ENCODE results near the gene EML6. TPM values are rescaled to one million over a fixed set of nuclear protein-coding genes. Genes with fewer than 3 reads are reported as not detected.

Gene EML6
- total and polyA plus RNA-seq, 12 donors, result 0.07 to 1.5 (median 0.31) TPM

DNA sequence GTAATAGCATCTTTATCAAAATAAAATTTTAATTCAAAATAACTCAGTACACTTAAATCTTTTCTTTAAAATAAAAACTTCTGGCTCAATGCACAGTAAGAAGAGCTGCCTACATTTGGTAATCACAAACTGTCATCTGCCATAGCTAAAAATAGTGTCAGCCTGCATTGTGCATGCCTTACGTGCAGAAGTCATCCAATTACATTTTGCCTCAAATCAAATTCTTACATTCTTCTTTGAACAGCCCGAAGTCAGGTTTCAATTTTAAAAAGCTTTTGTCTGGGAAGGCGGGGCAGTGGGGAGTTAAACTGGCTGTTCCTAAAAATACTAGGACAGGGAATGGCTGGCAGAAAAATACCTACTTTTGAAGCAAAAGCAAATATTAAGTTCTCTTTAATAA, 275.7 kb downstream of the EML6 start:
- TF ChIP-seq, protein P1, sequence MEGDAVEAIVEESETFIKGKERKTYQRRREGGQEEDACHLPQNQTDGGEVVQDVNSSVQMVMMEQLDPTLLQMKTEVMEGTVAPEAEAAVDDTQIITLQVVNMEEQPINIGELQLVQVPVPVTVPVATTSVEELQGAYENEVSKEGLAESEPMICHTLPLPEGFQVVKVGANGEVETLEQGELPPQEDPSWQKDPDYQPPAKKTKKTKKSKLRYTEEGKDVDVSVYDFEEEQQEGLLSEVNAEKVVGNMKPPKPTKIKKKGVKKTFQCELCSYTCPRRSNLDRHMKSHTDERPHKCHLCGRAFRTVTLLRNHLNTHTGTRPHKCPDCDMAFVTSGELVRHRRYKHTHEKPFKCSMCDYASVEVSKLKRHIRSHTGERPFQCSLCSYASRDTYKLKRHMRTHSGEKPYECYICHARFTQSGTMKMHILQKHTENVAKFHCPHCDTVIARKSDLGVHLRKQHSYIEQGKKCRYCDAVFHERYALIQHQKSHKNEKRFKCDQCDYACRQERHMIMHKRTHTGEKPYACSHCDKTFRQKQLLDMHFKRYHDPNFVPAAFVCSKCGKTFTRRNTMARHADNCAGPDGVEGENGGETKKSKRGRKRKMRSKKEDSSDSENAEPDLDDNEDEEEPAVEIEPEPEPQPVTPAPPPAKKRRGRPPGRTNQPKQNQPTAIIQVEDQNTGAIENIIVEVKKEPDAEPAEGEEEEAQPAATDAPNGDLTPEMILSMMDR (IDR thresholded peaks at IDR 0.05), result no peak
- ATAC-seq (peak in 5 of 8 donors; percentile 25 to 61 (median 49)), DNase-seq (no peak)
- Histone ChIP-seq H3K27ac (peak overlapping the region in 1 of 10 donors; percentile 17), H3K4me3 (peak overlapping the region in 5 of 10 donors; percentile 11 to 32 (median 22)), H3K4me1 (peaks cover 0 to 74% (median 33%) of the 10 kb centered on the region in 9 donors), H3K36me3 (no peaks in the 10 kb centered on the region), H3K9me3 (no peaks in the 10 kb centered on the region), H3K27me3 (no peaks in the 10 kb centered on the region)
- intact Hi-C loops (cut with DNase I), result loop anchor here in 1 of 10 donors (10.0 kb wide), 1 partner anchor 84 kb away; no protein-coding TSS in a partner anchor
- 8% methylated on average over 3 of the region's 3 CpGs for WGBS, 2 donors

DNA sequence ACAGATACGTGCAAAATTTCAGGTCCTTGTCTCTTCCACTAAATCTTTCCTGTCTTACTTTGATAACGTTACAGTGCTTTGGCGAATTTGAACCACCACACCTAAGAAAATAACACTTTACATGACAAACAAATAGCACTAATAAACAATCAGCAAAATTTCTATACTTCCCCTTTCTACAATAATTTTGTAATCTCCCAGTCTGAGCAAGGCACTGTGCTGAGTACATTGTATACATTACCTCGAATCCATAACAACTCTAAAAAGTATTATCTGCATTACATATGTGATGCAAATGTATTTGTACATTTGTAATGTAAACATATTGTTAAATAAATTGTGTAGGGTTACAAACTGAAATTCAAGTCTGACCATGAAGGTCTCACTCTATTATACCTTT, 276.9 kb downstream of the EML6 start:
- TF ChIP-seq, protein P1 (IDR thresholded peaks at IDR 0.05), result no peak
- H3K27me3 ChIP-seq, result no peaks in the 10 kb centered on the region
- no peaks in the 10 kb centered on the region for H3K36me3 ChIP-seq
- H3K9me3 ChIP-seq, result no peaks in the 10 kb centered on the region
- ATAC-seq (no peak), DNase-seq (no peak)
- peaks cover 0 to 69% (median 33%) of the 10 kb centered on the region in 9 donors for H3K4me1 ChIP-seq
- 52 to 68% methylated on average over 4 of the region's 4 CpGs for WGBS, 2 donors
- H3K27ac ChIP-seq, result no peak overlapping the region
- intact Hi-C loops (cut with DNase I), result loop anchor here in 1 of 10 donors (10.0 kb wide), 1 partner anchor 276 kb away; the partner anchor contains the start of gene EML6
- H3K4me3 ChIP-seq, result no peak overlapping the region

DNA sequence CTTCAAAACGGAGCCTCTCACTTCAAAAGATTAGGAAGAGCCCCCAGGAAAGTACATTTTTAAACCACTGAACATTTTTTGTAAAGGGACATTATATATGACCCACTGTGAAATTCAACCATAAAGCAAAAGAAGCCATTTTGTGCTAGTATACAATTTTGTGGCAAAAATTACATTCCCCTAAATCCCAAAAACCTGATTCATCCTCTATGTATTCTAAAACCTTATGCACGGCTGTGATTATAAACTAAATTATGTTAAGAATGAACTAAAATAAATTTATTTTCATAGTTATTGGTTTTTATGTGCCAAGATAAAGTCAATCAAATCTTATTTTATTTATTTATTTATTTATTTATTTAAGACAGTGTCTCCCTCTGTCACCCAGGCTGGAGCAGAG, 278.3 kb downstream of the EML6 start:
- intact Hi-C loops (cut with DNase I), result loop anchor here in 1 of 10 donors (10.0 kb wide), 1 partner anchor 277 kb away; the partner anchor contains the start of gene EML6
- DNase-seq, result no peak
- Histone ChIP-seq H3K9me3 (no peaks in the 10 kb centered on the region), H3K4me1 (peaks cover 0 to 65% (median 37%) of the 10 kb centered on the region in 9 donors), H3K36me3 (no peaks in the 10 kb centered on the region), H3K27ac (no peak overlapping the region), H3K4me3 (no peak overlapping the region), H3K27me3 (no peaks in the 10 kb centered on the region)
- ATAC-seq, result no peak
- 58 to 68% methylated on average over 2 of the region's 2 CpGs for WGBS, 2 donors
- TF ChIP-seq, protein P1 (IDR thresholded peaks at IDR 0.05), result no peak

DNA sequence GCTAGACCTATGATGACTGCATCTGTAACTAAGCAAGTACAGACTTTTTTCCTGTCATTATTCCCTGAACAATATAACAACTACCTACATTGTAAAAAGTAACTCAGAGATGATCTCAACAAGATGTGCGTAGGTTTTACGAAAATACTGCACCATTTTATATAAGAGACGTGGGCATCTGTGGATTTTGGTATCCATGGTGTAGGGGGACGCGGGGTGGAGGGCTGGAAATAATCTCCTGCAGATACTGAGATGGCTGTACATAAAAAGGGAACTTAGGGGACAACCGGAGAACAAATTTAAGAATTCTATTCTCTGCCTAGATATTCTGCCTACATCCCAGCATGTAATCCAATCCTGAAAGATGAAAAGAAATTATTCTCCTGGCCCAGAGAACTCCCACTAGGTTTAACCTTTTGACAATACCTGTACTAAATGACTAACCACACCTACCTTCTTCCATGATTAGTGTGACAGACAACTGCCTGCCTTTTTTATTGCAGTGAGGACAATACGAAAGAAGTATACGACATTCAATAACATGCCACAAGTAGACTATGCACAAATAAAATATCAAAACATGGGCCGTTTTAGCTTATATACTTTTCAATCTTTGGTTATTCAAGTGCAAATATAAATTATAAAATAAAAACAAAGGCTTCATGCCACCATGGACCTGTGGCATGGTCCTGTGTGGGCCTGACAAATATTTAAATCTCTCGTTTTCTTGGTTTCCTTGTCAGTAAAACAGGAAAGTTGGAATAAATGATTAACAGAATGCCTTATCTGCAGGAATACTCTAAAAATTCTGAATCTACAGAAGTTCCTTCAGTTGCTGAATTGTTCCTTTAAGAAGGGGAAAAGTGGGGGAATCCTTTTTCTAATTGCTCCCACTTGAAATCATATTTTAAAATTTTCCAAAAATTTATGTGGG, 280.5 kb downstream of the EML6 start:
- Histone ChIP-seq H3K27me3 (no peaks in the 10 kb centered on the region), H3K9me3 (no peaks in the 10 kb centered on the region), H3K36me3 (no peaks in the 10 kb centered on the region), H3K27ac (no peak overlapping the region), H3K4me1 (peaks cover 0 to 64% (median 37%) of the 10 kb centered on the region in 9 donors), H3K4me3 (no peak overlapping the region)
- ATAC-seq (no peak), DNase-seq (no peak)
- intact Hi-C loops (cut with DNase I), result loop anchor here in 1 of 10 donors (10.0 kb wide), 1 partner anchor 279 kb away; the partner anchor contains the start of gene EML6
- TF ChIP-seq, protein P1 (IDR thresholded peaks at IDR 0.05), result no peak
- WGBS, 2 donors, result 94 to 95% methylated on average over 10 of the region's 10 CpGs

Measured in heart right ventricle (tissue), 16 donors.